BE2C (cell line): ENCODE results near the gene DNAJC16.

Experiments
- DNase-seq: peaks from one replicate; pipeline ENCODE4 v3.0.0-alpha.2; 2020
- H3K27me3 ChIP-seq: fragments of 250-450 bp; sonication (Bioruptor Pico); 2 replicates; pipeline ENCODE4 v1.5.1; 2020; ENCODE audit warnings: mild to moderate bottlenecking
- H3K36me3 ChIP-seq: fragments of 250-450 bp; sonication (Bioruptor Pico); 2 replicates; pipeline ENCODE4 v1.5.1; 2020; ENCODE audit warnings: mild to moderate bottlenecking
- H3K4me1 ChIP-seq: fragments of 250-450 bp; sonication (Bioruptor Pico); 2 replicates; pipeline ENCODE4 v1.5.1; 2020
- H3K4me3 ChIP-seq: 2 replicates; pipeline ENCODE4 v1.5.1; 2011; ENCODE audit warnings: low read depth, low read length
- H3K9me3 ChIP-seq: fragments of 250-450 bp; sonication (Bioruptor Pico); 2 replicates; pipeline ENCODE4 v1.5.1; 2020
- CTCF ChIP-seq: IDR thresholded peaks from 2 replicates; pipeline ENCODE4 v1.5.1; 2012; ENCODE audit warnings: mild to moderate bottlenecking, low read depth, low read length

DNAJC16 gene

GRCh38 chr1:15605398-15606383 lies 79.0 kb downstream of the DNAJC16 start:
- Histone ChIP-seq H3K4me1 (no peaks in the 10 kb centered on the region), H3K9me3 (no peaks in the 10 kb centered on the region), H3K27me3 (no peaks in the 10 kb centered on the region), H3K36me3 (no peaks in the 10 kb centered on the region), H3K4me3 (no peak overlapping the region)
- DNase-seq, result no peak
- TF ChIP-seq CTCF, result no peak

- Histone ChIP-seq H3K9me3 (no peaks in the 10 kb centered on the region), H3K4me3 (no peak overlapping the region), H3K27me3 (no peaks in the 10 kb centered on the region), H3K4me1 (no peaks in the 10 kb centered on the region), H3K36me3 (no peaks in the 10 kb centered on the region)
- DNase-seq, result no peak
- no peak for TF ChIP-seq CTCF
Observed at GRCh38 chr1:15609631-15610030, 83.0 kb downstream of the DNAJC16 start.

GRCh38 chr1:15610167-15610566 lies 83.5 kb downstream of the DNAJC16 start:
- no peak for DNase-seq
- H3K27me3 ChIP-seq, result no peaks in the 10 kb centered on the region
- no peak for TF ChIP-seq CTCF
- H3K36me3 ChIP-seq, result no peaks in the 10 kb centered on the region
- H3K4me1 ChIP-seq, result no peaks in the 10 kb centered on the region
- no peak overlapping the region for H3K4me3 ChIP-seq
- no peaks in the 10 kb centered on the region for H3K9me3 ChIP-seq

- no peak for DNase-seq
- Histone ChIP-seq H3K9me3 (no peaks in the 10 kb centered on the region), H3K4me1 (no peaks in the 10 kb centered on the region), H3K36me3 (no peaks in the 10 kb centered on the region), H3K4me3 (peak overlapping the region; percentile 62), H3K27me3 (no peaks in the 10 kb centered on the region)
- TF ChIP-seq CTCF, result no peak
Observed at GRCh38 chr1:15616373-15617172, 89.9 kb downstream of the DNAJC16 start.

- no peaks in the 10 kb centered on the region for H3K27me3 ChIP-seq
- H3K36me3 ChIP-seq, result no peaks in the 10 kb centered on the region
- H3K4me1 ChIP-seq, result no peaks in the 10 kb centered on the region
- H3K4me3 ChIP-seq, result peak within 1 kb of the TSS; percentile 85
- no peaks in the 10 kb centered on the region for H3K9me3 ChIP-seq
- no peak for TF ChIP-seq CTCF
- peak; percentile 93 for DNase-seq
Observed at GRCh38 chr1:15617173-15618076, 90.8 kb downstream of the DNAJC16 start, which contains the start of gene DDI2. Gene DDI2 (plus strand): TSS chr1:15617458. CDS start chr1:15617671, 213 bp downstream.
